GM11168 (cell line): ENCODE results near the gene GPRC5C.
"Not testable (repeated sequence)": the region's sequence is repeated elsewhere in the genome, so short reads cannot be mapped to it uniquely, and the experiment has no call there.

Experiments used
- in situ Hi-C: fragments of 300-500 bp; cut with MboI; formaldehyde crosslinking; loops from one replicate; pipeline ENCODE4 v1.12.0; 2022; ENCODE audit warnings: low sequenced_read_pairs; ENCODE audit not compliant: unreplicated experiment

Gene GPRC5C

GRCh38 chr17:74465378-74466110, 33.7 kb downstream of the GPRC5C start:
- in situ Hi-C loops: no loop called here

GRCh38 chr17:74466111-74466827, 34.4 kb downstream of the GPRC5C start, which contains the start of gene CD300A:
CD300A (plus strand) TSS chr17:74466634; CDS start chr17:74466704, 70 bp downstream.
- in situ Hi-C loops: no loop called here

DNA sequence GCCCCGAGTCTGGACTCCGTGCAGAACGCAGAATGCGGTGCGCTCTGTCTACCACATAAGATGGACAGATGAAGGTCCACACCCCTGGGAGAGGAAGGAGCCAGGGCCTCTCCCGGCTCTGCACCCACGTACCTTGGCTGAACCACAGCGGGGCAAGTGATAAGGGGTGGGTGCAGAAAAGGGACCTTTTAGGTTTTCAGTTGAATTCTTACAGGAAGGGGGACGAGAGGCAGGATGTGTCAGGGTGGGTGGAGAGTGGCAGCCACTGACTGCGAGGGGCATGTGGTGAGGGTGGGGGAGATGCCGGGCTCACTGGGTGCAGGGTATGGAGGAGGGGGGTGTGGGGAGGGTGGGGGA, 34.9 kb downstream of the GPRC5C start:
- in situ Hi-C loops: no loop called here

DNA sequence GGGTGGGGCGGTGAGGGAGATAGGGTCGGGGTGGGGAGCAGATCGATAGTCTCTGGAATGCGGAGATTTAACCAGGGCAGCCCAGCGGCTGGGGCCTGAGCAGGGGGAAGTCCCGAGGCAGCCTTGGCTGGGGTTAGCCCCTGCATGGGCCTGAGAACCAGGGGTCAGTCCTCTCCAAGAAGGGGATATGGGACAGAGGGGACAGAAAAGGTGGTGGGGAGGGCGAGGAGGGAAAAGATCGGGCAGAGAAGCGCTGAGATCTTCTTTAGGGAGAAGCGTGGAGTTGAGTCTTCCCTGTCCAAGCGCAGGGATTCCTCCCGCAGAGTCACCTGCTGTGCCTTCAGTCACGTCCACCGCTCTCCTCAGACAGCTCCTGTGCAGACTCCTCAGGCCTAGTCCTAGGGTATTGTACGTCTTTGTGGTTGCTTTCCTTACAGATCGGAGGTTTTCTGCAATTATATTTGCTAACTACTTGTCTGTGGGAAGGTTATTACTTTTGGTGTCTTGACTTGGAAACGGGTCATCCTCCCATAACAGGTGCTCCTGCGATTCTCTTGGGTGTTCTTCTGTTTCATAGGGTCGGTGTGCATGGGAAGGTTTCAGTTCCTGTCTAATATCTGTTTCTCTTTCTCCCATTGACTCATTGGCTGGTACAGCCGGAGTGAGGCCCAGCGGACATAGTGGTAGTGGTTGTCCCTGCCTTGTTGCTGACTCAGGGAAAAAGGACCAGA, 35.5 kb downstream of the GPRC5C start:
- in situ Hi-C loops: no loop called here

DNA sequence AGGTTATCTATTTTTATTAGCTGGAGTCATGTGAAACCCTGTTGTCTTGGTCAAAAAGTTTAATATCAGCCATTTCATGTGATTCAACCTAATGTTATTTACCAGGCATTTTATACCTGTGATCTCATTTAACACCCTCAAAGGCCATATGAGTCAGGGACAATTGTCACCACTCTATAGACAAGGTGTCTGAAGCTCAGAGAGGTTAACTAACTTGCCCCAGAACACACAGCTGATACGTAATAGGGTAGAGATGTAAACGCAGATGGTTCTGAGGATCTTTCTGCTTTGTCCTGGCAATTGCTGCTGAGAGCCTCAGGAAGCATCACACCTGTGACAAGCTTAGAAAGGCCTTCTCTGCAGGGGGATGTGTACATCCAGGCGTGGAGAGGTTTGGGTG, 39.5 kb downstream of the GPRC5C start:
- in situ Hi-C loops: no loop called here

GRCh38 chr17:74472890-74473289, 41.0 kb downstream of the GPRC5C start:
- in situ Hi-C loops: no loop called here

DNA sequence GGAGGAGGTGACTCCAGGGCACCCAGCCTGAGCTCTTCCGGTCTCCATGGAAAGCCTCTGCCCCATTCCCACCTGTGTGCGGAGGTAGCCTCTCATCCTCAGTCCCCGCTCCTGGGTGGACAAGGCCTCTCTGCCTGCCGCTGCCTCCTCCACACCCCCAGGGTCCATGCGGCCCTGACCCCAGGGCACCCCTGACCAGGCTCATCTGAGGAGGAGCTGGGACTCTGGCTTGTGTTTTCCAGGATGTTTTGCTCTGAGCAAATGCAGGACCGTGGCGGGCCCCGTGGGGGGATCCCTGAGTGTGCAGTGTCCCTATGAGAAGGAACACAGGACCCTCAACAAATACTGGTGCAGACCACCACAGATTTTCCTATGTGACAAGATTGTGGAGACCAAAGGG, 41.4 kb downstream of the GPRC5C start:
- in situ Hi-C loops: no loop called here

GRCh38 chr17:74474043-74474792, 42.3 kb downstream of the GPRC5C start:
- in situ Hi-C loops: no loop called here

- in situ Hi-C loops: no loop called here
Observed at GRCh38 chr17:74475189-74475588, 43.3 kb downstream of the GPRC5C start.

- in situ Hi-C loops: no loop called here
Observed at GRCh38 chr17:74477411-74477810, 45.5 kb downstream of the GPRC5C start.

DNA sequence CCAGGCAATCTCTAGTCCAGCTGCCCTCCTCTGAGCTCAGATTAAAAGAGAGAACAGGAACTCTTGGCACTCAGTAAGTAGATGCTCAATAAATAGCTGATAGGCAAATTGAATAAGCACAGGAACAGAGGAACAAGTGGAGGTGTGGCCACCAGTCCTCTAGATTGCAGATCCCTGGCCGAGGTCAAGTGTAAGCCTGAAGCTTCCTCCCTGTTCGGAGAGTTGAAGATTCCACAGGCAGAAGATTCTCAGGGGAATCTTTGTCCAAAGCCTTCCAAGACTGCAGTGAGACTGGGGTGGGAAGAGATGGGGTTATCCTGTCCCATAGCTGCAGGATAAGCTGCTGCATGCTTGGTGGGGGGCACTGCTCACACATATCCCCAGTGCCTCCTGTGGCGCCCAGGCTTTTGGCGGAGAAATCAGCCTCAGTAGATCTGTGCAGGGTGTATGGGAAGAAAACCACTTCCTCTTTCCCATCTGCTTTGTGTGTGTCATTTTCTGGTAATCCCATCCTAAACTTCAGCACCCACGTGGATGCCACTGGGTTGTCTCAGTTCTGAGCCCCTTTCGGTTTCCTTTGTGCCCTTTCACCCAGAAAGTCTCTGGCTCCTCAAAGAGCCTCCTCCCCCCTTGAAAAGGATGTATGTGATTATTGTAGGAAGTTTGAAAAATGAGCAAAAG, 46.7 kb downstream of the GPRC5C start:
- in situ Hi-C loops: no loop called here

GRCh38 chr17:74480290-74480689, 48.4 kb downstream of the GPRC5C start:
- in situ Hi-C loops: no loop called here

GRCh38 chr17:74481621-74482020, 49.7 kb downstream of the GPRC5C start:
- in situ Hi-C loops: no loop called here

DNA sequence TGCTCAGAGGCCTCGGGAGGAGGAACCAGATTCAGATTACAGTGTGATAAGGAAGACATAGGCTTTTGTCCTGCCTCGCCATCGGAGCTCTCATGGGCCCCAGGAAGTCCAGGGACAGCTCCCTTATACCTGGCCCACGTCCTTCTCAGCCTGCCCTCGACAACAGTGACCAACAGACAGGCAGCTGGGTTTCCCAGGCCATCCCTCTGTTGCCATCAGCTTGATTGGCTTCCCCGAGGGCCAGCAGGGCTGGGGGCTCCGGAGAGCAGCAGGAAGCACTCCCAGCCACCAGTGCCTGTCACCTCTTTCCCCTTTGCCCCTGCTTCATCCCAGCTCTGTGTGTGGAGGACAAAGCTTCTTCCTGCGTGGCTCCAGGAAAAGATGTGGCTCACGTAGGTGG, 52.2 kb downstream of the GPRC5C start:
- in situ Hi-C loops: no loop called here

DNA sequence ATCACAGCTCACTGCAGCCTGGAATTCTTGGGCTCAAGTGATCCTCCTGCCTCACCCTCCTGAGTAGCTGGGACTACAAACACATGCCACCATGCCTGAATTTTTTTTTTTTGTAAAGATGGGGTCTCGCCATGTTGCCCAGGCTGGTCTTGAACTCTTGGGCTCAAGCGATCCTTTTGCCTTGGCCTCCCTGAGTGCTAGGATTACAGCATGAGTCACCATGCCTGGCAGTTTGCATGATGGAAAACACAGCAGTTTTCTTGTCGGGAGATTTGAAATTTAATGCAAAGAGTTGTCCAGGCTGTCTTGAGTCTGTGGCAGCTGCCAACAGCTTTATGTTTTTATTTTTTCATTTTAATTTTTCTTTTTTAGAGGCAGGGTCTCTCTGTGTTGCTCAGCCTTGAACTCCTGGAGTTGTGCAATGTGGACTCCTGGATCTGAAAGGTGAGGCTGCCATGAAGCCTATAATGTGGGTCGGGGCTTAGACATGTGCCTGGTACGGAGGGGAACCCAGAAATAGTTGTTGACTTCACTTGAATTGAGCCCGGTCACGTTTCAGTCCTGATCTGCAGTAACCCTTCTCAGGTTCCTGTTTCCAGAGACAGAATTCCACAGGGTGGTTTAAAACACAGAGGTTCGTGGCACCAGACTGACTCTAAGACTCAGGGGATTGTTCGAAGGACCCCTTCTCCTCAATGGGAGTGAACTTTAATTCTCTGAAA, 53.3 kb downstream of the GPRC5C start:
- in situ Hi-C loops: no loop called here

DNA sequence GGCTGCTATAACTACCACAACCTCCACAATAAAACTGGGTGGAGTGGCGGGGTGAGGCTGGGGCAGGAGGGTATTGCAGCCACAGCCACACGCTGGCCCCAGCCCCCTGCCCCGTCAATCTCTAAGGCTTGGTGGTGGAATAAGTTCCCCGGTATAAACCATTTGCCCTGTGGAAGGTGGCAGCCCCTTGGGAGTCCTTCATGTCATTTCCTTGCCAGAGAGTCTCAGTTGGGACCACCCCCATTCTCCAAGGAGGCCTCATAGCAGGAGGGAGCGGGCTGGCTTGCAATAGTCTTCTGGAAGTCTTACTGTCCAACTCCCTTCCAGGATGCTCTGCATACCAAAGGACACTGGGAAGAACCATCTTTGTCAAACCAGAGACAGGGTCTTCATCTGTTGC, 54.0 kb downstream of the GPRC5C start:
- in situ Hi-C loops: no loop called here

DNA sequence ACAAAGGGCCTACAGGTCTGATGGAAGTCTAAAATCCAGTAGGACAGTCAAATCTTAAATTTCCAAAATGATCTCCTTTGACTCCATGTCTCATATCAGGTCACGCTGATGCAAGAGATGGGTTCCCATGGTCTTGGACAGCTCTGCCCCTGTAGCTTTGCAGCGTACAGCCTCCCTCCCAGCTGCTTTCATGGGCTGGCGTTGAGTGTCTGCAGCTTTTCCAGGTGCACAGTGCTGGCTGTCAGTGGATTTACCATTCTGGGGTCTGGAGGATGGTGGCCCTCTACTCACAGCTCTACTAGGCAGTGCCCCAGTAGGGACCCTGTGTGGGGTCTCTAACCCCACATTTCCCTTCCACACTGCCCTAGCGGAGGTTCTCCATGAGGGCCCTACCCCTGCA, 56.4 kb downstream of the GPRC5C start:
- in situ Hi-C loops: not testable (repeated sequence)

- in situ Hi-C loops: no loop called here
Observed at GRCh38 chr17:74490716-74491115, 58.8 kb downstream of the GPRC5C start.

- in situ Hi-C loops: no loop called here
Observed at GRCh38 chr17:74491626-74492025, 59.7 kb downstream of the GPRC5C start.
